Pancreas (tissue), 10 donors: ENCODE measurements around the gene MTCH2. TPM values are rescaled to one million over a fixed set of nuclear protein-coding genes. Genes with fewer than 3 reads are reported as not detected.
"Not testable (repeated sequence)": the region's sequence is repeated elsewhere in the genome, so short reads cannot be mapped to it uniquely, and the experiment has no call there.

Experiments used
- ATAC-seq, 4 donors: fragments of 200-7000 bp; cut with Tn5 transposase; one replicate each; pipeline versions ENCODE4 v1.8.0 to v1.9.1; 2020; ENCODE audit warnings: mild to moderate bottlenecking in 4 of 4, moderate library complexity in 4 of 4
- DNase-seq, 6 donors: peaks; one replicate each; pipeline ENCODE4 v3.0.0-alpha.2; 2020
- FAIRE-seq: peaks from 2 replicates; lab custom pipeline; 2012; peaks lifted over from hg19 to GRCh38; lab: Jason Lieb, UNC
- H3K27ac ChIP-seq, 4 donors: fragments of 200-600 bp; sonication (generic); 1 replicate in 3 of 4; 2 replicates in 1 of 4; pipeline versions ENCODE4 v1.5.0 to v1.8.0; 2020
- H3K27me3 ChIP-seq, 4 donors: fragments of 200-600 bp; one replicate each; pipeline ENCODE4 v1.8.0; 2021
- H3K36me3 ChIP-seq, 3 donors: fragments of 200-600 bp; sonication (generic) in 1 of 3; one replicate each; pipeline versions ENCODE4 v1.5.0 to v1.8.0; 2020 to 2021
- H3K4me1 ChIP-seq, 3 donors: fragments of 200-600 bp; one replicate each; pipeline ENCODE4 v1.8.0; 2021
- H3K4me3 ChIP-seq, 4 donors: fragments of 200-600 bp; sonication (generic) in 2 of 4; one replicate each; pipeline versions ENCODE4 v1.5.0 to v1.8.0; 2020 to 2021
- H3K9me3 ChIP-seq, 4 donors: fragments of 200-600 bp; one replicate each; pipeline ENCODE4 v1.8.0; 2021
- CTCF ChIP-seq, 4 donors: fragments of 200-600 bp; sonication (generic) in 3 of 4; IDR thresholded peaks; one replicate each; pipeline versions ENCODE4 v1.5.0 to v1.8.0; 2021; ENCODE audit warnings: antibody characterized with exemption in 4 of 4
- WGBS, 2 donors: extraction: QIAGEN DNeasy Blood & Tissue Kit; methylation state at CpG; one replicate each; pipeline ENCODE4 v1.1.7; 2013; 5-methylcytosine and 5-hydroxymethylcytosine counted together
- intact Hi-C, 3 donors: fragments of 100-400 bp; cut with DNase I; formaldehyde crosslinking; loops; one replicate each; pipeline versions ENCODE4 v1.11.1 to v1.14.2; 2022
- polyA plus RNA-seq, 2 donors: library from polyadenylated mRNA; stranded (reverse); fragments of 200-250 nt; gene quantifications; one replicate each; pipeline ENCODE4 v1.2.3, GENCODE V29; 2013
- total RNA-seq, 6 donors: library from RNA; stranded (reverse); fragmentation: NEBNext Ultra II Directional in 4 of 6; extraction: Animal tissue kit (Norgen Biotek cat#: 25700) in 4 of 6; gene quantifications; one replicate each; pipeline versions ENCODE4 v1.2.1 to v1.2.4, GENCODE V29; 2021 to 2023
- donor health status: healthy with polysubstance abuse.
- donor health status: DM: no; HTN: no; CAD: no; lungs with moderate emphysema.
- donor health status: DM: no; HTN: no; CAD: no.
- donor health status: control.
- donor health status: control.
- donor health status: Bipolar disorder and iron deficiency.
- donor health status: DM: yes; HTN: yes; CAD: no.
- donor health status: DM: no; HTN: no; CAD: no.
- donor health status: DM: no; HTN: no; CAD: no.
- donor health status: DM: yes; HTN: yes; CAD: no.

Gene MTCH2
- total and polyA plus RNA-seq, 8 donors, result 13.5 to 34.2 (median 22.4) TPM

- H3K27ac ChIP-seq, result no peak overlapping the region
- no peaks in the 10 kb centered on the region for H3K9me3 ChIP-seq
- ATAC-seq, result no peak
- no peak for TF ChIP-seq CTCF (IDR thresholded peaks at IDR 0.05)
- H3K27me3 ChIP-seq, result no peaks in the 10 kb centered on the region
- no peak for FAIRE-seq
- DNase-seq, result no peak
- no peak overlapping the region for H3K4me3 ChIP-seq
- H3K4me1 ChIP-seq, result no peaks in the 10 kb centered on the region
- intact Hi-C loops, result no loop called here
- 77 to 84% methylated on average over 2 of the region's 2 CpGs for WGBS, 2 donors
- H3K36me3 ChIP-seq, result no peaks in the 10 kb centered on the region
Observed at GRCh38 chr11:47667555-47667954, 25.2 kb upstream of the MTCH2 start.

- H3K4me1 ChIP-seq, result no peaks in the 10 kb centered on the region
- no peaks in the 10 kb centered on the region for H3K9me3 ChIP-seq
- TF ChIP-seq CTCF (IDR thresholded peaks at IDR 0.05), result no peak
- H3K36me3 ChIP-seq, result no peaks in the 10 kb centered on the region
- no peak for FAIRE-seq
- H3K27ac ChIP-seq, result no peak overlapping the region
- intact Hi-C loops, result no loop called here
- no peaks in the 10 kb centered on the region for H3K27me3 ChIP-seq
- no peak for ATAC-seq
- WGBS, 2 donors, result 74 to 84% methylated on average over 4 of the region's 4 CpGs
- DNase-seq, result no peak
- no peak overlapping the region for H3K4me3 ChIP-seq
Observed at GRCh38 chr11:47667135-47667534, 24.8 kb upstream of the MTCH2 start.

- WGBS, 2 donors, result 92% methylated on average over 4 of the region's 4 CpGs
- ATAC-seq, H3K4me3 ChIP-seq, DNase-seq, FAIRE-seq, H3K27me3 ChIP-seq, H3K9me3 ChIP-seq, intact Hi-C loops, H3K4me1 ChIP-seq, H3K27ac ChIP-seq, H3K36me3 ChIP-seq: not testable (repeated sequence)
Observed at GRCh38 chr11:47664936-47665335, 22.6 kb upstream of the MTCH2 start.

- intact Hi-C loops, result no loop called here
- no peaks in the 10 kb centered on the region for H3K4me1 ChIP-seq
- DNase-seq (no peak), FAIRE-seq (no peak), ATAC-seq (no peak)
- no peaks in the 10 kb centered on the region for H3K9me3 ChIP-seq
- H3K27me3 ChIP-seq, result no peaks in the 10 kb centered on the region
- TF ChIP-seq CTCF (IDR thresholded peaks at IDR 0.05), result no peak
- H3K4me3 ChIP-seq, result no peak overlapping the region
- H3K36me3 ChIP-seq, result no peaks in the 10 kb centered on the region
- WGBS, 2 donors, result 97 to 98% methylated on average over 2 of the region's 2 CpGs
- H3K27ac ChIP-seq, result no peak overlapping the region
Observed at GRCh38 chr11:47661245-47661644, 18.9 kb upstream of the MTCH2 start.

- no peak overlapping the region for H3K27ac ChIP-seq
- H3K4me3 ChIP-seq, result no peak overlapping the region
- no peak for DNase-seq
- no peak for FAIRE-seq
- no peak for TF ChIP-seq CTCF (IDR thresholded peaks at IDR 0.05)
- H3K36me3 ChIP-seq, result no peaks in the 10 kb centered on the region
- ATAC-seq, result no peak
- H3K4me1 ChIP-seq, result no peaks in the 10 kb centered on the region
- H3K27me3 ChIP-seq, result no peaks in the 10 kb centered on the region
- intact Hi-C loops, result no loop called here
- WGBS, 2 donors, result 80 to 81% methylated on average over 4 of the region's 4 CpGs
- H3K9me3 ChIP-seq, result no peaks in the 10 kb centered on the region
Observed at GRCh38 chr11:47659276-47659675, 16.9 kb upstream of the MTCH2 start.
